ENCODE results near the gene ZBED1. TPM values are rescaled to one million over a fixed set of nuclear protein-coding genes. Genes with fewer than 3 reads are reported as not detected.
"Not testable (repeated sequence)": the region's sequence is repeated elsewhere in the genome, so short reads cannot be mapped to it uniquely, and the experiment has no call there.

The ZBED1 gene
- polyA plus RNA-seq, 1 donor: 35.9 TPM

DNA sequence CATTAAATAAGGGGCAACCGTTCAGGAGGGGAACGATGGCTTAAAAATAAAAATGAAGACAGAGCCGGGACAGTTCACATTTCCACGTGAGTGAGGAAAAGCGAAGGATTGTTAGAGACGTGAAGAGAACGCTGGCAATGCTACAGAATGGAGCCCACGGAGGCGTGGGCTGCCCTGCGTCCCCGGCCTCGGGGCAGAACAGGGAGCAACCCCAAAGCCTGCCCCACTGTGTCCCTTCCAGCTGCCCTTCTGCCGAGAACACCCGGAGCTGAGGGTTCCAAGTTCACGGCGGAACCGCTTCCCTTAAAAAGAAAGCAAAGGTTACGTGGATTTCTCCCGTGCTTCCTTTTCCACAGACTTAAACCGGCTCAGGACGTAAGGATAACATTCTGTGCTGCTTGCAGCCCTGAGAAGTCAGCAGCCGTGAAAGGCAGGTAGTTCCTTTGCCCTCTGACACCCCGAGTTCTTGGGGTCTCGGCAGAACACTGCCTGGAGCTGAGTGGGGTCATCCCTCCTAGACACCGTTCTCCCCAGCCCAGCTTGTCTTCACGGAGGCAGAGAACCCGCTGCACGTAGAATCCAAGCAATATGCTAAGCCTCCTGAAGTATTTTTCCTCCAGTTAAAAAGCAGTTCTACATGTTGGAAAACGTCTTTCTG is 14.2 kb downstream of the ZBED1 start:
- Histone ChIP-seq H3K27me3 (ENCODE audit: control insufficient read depth, insufficient read depth, low read length) (no peaks in the 10 kb centered on the region), H3K9me3 (ENCODE audit: control insufficient read depth, low read depth, low read length) (peaks cover 20% of the 10 kb centered on the region), H3K4me1 (ENCODE audit: control insufficient read depth, insufficient read depth, low read length) (no peaks in the 10 kb centered on the region), H3K27ac (ENCODE audit: low read length) (no peak overlapping the region), H3K4me3 (ENCODE audit: low read length) (no peak overlapping the region), H3K36me3 (ENCODE audit: control insufficient read depth, insufficient read depth, low read length) (peaks cover 68% of the 10 kb centered on the region)
- WGBS (ENCODE audit: insufficient coverage, low lambda C conversion rate): 100% methylated on average over 1 of the region's 29 CpGs
- no peak for DNase-seq

DNA sequence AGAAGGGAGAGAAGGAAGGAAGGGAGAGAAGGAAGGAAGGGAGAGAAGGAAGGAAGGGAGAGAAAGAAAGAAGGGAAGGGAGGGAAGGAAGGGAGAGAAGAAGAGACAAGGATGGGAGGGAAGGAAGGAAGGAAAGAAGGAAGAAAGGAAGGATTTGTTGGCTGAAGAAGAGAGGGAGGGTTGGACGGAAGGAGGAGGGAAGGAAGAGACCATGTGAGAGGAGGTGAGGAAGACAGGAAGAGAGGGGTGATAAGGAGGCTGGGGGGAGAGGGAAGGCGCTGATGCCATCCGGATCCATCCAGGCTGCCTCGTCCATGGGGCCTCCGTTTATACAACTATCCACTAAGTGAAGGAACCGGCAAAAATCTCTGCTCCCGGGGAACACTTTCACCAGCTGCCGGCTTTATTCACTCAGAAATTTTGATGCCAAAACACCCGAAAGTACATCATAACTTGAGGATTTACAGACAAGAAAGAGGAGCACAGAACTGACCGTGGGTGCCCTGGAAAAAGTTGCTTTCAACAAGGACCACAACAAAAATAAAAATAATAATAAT is 14.9 kb downstream of the ZBED1 start:
- Histone ChIP-seq H3K27me3 (ENCODE audit: control insufficient read depth, insufficient read depth, low read length) (no peaks in the 10 kb centered on the region), H3K4me3 (ENCODE audit: low read length) (no peak overlapping the region), H3K27ac (ENCODE audit: low read length) (no peak overlapping the region), H3K9me3 (ENCODE audit: control insufficient read depth, low read depth, low read length) (peaks cover 20% of the 10 kb centered on the region), H3K4me1 (ENCODE audit: control insufficient read depth, insufficient read depth, low read length) (no peaks in the 10 kb centered on the region), H3K36me3 (ENCODE audit: control insufficient read depth, insufficient read depth, low read length) (peaks cover 63% of the 10 kb centered on the region)
- no peak for DNase-seq
- 64% methylated on average over 4 of the region's 10 CpGs for WGBS (ENCODE audit: insufficient coverage, low lambda C conversion rate)

DNA sequence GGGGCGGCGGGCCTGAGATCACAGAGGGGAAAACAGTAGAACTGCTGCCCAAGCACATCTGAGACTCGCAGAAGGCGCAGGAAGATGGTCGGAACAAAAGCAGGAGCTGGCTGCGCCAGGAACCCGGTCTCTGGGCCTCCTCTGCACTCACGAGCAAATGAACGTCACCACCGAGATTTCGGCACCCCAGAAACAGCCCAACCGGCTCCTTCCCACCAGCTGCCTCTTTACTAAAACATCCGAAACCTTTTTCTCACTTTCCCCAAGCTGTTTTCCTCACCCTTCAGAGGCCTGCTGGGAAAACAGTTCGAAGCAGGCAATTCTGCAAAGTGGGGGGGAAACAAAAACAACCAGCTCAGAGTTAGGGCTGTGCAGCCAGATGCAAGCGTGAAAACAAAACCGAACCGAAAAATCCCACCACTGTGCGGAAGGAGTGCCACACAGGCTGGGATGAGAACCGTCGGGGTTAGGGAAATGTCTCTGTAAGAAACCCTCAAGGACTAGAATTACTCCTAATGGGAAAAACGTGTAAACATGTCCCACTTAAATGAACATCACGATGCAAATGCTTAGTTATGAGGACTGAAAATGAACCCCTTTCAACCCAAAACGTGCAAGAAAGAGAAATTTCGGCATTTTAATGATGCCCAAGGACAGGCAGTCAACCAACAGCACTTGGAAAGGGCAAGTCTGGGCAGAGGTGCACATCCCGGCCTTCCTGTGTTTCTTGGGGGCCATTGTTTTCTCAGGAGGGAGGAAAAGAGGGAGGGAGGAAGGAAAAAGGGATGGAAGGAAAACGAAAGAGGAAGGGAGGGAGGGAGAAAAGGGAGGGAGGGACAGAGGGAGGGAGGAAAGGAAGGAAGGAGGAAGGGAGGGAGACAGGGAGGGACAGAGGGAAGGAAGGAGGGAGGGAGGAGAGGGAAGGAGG is 15.8 kb downstream of the ZBED1 start:
- Histone ChIP-seq H3K27me3 (ENCODE audit: control insufficient read depth, insufficient read depth, low read length) (no peaks in the 10 kb centered on the region), H3K27ac (ENCODE audit: low read length) (no peak overlapping the region), H3K4me3 (ENCODE audit: low read length) (no peak overlapping the region), H3K4me1 (ENCODE audit: control insufficient read depth, insufficient read depth, low read length) (no peaks in the 10 kb centered on the region), H3K9me3 (ENCODE audit: control insufficient read depth, low read depth, low read length) (peaks cover 14% of the 10 kb centered on the region), H3K36me3 (ENCODE audit: control insufficient read depth, insufficient read depth, low read length) (peaks cover 54% of the 10 kb centered on the region)
- 50% methylated on average over 4 of the region's 26 CpGs for WGBS (ENCODE audit: insufficient coverage, low lambda C conversion rate)
- DNase-seq: no peak

DNA sequence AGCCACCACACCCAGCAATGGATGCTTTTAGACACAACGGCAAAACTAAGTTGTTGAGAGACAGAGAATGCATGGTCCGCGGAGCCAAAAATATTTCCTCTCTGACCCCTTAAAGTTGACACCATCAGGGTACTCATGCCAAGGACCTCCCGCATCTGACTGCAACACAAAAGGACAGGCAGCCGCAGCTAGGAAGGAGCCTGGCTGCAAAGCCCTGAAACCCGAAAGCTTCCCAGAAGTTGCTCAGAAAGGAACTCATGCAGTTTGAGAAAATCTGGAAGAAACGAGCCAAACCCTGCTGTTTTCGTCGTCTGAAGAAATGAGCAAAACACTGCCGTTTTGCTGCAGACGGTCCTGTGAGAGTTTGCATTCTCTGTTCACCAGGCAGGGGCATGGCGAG is 16.5 kb downstream of the ZBED1 start:
- Histone ChIP-seq H3K4me1 (ENCODE audit: control insufficient read depth, insufficient read depth, low read length) (no peaks in the 10 kb centered on the region), H3K4me3 (ENCODE audit: low read length) (no peak overlapping the region), H3K9me3 (ENCODE audit: control insufficient read depth, low read depth, low read length) (peaks cover 7% of the 10 kb centered on the region), H3K27ac (ENCODE audit: low read length) (no peak overlapping the region), H3K36me3 (ENCODE audit: control insufficient read depth, insufficient read depth, low read length) (peaks cover 50% of the 10 kb centered on the region), H3K27me3 (ENCODE audit: control insufficient read depth, insufficient read depth, low read length) (no peaks in the 10 kb centered on the region)
- no peak for DNase-seq
- no CpG with 5 or more reads among the region's 12 CpGs for WGBS (ENCODE audit: insufficient coverage, low lambda C conversion rate)

DNA sequence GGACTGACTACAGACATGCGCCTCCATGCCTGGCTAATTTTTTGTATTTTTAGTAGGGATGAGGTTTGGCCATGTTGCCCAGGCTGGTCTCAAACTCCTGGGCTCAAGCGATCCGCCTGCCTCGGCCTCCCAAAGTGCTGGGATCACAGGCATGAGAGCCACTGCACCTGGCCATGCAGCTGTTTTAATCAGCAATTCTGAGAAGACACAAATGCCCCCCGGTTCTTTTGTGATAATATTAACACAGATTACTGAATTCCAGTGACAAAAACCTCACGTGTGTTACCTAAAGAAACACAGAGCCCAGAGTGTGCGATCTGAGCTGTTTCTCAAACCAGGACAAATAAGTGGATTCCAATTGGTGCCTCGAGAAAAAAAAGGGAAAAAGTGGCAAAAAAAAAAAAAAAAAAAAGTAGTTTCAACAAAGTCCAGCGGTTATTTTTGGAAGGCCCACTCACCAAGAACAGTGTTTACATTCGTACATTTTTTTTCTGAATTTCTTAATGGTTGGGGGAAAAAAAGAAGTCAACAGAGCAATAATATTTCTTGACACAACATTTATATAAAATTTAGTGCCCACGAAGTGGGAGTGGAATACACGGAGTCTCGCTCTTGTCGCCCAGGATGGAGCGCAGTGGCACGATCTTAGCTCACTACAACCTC is 17.2 kb downstream of the ZBED1 start:
- Histone ChIP-seq H3K4me3 (ENCODE audit: low read length) (no peak overlapping the region), H3K27me3 (ENCODE audit: control insufficient read depth, insufficient read depth, low read length) (no peaks in the 10 kb centered on the region), H3K36me3 (ENCODE audit: control insufficient read depth, insufficient read depth, low read length) (peaks cover 47% of the 10 kb centered on the region), H3K9me3 (ENCODE audit: control insufficient read depth, low read depth, low read length) (peaks cover under 1% of the 10 kb centered on the region), H3K4me1 (ENCODE audit: control insufficient read depth, insufficient read depth, low read length) (no peaks in the 10 kb centered on the region), H3K27ac (ENCODE audit: low read length) (no peak overlapping the region)
- WGBS (ENCODE audit: insufficient coverage, low lambda C conversion rate): 77% methylated on average over 4 of the region's 16 CpGs
- DNase-seq: no peak

DNA sequence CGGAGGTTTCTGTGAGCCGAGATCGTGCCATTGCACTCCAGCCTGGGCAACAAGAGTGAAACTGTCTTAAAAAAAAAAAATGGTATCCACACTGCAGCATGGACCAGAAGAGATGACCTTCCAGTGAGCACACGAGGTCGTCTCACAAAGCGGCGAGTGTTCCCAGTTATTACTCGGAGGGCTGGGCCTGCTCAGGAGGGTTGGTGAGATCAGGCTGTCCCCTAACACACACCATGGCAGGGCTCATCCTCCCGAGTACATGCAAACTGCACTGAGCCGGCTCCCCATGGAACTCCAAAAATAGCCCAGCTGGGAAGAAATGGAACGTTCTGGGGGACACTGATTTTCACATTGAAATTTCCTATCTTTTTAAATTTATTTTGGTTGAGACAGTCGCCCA is 19.2 kb downstream of the ZBED1 start:
- WGBS (ENCODE audit: insufficient coverage, low lambda C conversion rate): no CpG with 5 or more reads among the region's 12 CpGs

DNA sequence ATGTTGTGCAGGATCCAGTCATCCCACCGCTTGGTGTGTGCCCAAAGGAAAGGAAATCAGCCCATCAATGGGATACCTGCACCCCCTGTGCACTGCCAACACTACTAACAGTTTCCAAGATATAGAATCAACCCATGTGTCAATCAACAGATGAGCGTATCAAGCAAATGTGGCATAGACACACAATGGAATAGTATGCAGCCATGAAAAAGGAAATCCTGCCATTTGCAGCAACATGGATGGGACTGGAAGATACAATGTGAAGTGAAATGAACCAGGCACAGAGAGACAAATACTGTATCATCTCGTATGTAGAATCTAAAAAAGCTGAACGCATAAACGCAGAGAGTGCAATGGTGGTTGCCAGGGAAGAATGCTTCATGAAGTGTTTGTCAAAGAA is 20.8 kb downstream of the ZBED1 start:
- no CpG with 5 or more reads among the region's 5 CpGs for WGBS (ENCODE audit: insufficient coverage, low lambda C conversion rate)
- not testable (repeated sequence) for H3K4me1 ChIP-seq (ENCODE audit: control insufficient read depth, insufficient read depth, low read length); H3K27me3 ChIP-seq (ENCODE audit: control insufficient read depth, insufficient read depth, low read length)

More for the DNA sequence above, 19.2 kb downstream of the ZBED1 start:
- not testable (repeated sequence) for DNase-seq; H3K27ac ChIP-seq (ENCODE audit: low read length); H3K4me1 ChIP-seq (ENCODE audit: control insufficient read depth, insufficient read depth, low read length); H3K9me3 ChIP-seq (ENCODE audit: control insufficient read depth, low read depth, low read length); H3K4me3 ChIP-seq (ENCODE audit: low read length); H3K27me3 ChIP-seq (ENCODE audit: control insufficient read depth, insufficient read depth, low read length)
- H3K36me3 ChIP-seq (ENCODE audit: control insufficient read depth, insufficient read depth, low read length): peaks cover 28% of the 10 kb centered on the region

DNA sequence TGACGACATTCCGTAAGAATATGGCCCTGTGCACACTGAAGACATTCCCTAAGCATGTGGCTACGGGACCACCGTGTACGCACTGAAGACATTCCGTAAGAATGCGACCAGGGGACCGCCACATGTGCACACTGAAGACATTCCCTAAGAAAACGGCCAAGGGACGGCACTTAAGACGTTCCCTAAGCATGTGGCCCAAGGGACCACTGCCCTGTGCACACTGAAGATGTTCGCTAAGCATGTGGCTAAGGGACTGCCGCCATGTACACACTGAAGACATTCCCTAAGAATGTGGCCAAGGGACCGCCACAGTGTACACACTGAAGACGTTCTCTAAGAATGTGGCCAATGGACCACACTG is 21.4 kb downstream of the ZBED1 start:
- Histone ChIP-seq H3K4me1 (ENCODE audit: control insufficient read depth, insufficient read depth, low read length) (peaks cover 4% of the 10 kb centered on the region), H3K36me3 (ENCODE audit: control insufficient read depth, insufficient read depth, low read length) (peaks cover 14% of the 10 kb centered on the region), H3K27ac (ENCODE audit: low read length) (no peak overlapping the region), H3K4me3 (ENCODE audit: low read length) (no peak overlapping the region), H3K27me3 (ENCODE audit: control insufficient read depth, insufficient read depth, low read length) (no peaks in the 10 kb centered on the region), H3K9me3 (ENCODE audit: control insufficient read depth, low read depth, low read length) (no peaks in the 10 kb centered on the region)
- WGBS (ENCODE audit: insufficient coverage, low lambda C conversion rate): no CpG with 5 or more reads among the region's 15 CpGs
- DNase-seq: no peak

More for the DNA sequence above, 20.8 kb downstream of the ZBED1 start:
- peaks cover 18% of the 10 kb centered on the region for H3K36me3 ChIP-seq (ENCODE audit: control insufficient read depth, insufficient read depth, low read length)
- not testable (repeated sequence) for H3K4me3 ChIP-seq (ENCODE audit: low read length); H3K9me3 ChIP-seq (ENCODE audit: control insufficient read depth, low read depth, low read length); H3K27ac ChIP-seq (ENCODE audit: low read length); DNase-seq

DNA sequence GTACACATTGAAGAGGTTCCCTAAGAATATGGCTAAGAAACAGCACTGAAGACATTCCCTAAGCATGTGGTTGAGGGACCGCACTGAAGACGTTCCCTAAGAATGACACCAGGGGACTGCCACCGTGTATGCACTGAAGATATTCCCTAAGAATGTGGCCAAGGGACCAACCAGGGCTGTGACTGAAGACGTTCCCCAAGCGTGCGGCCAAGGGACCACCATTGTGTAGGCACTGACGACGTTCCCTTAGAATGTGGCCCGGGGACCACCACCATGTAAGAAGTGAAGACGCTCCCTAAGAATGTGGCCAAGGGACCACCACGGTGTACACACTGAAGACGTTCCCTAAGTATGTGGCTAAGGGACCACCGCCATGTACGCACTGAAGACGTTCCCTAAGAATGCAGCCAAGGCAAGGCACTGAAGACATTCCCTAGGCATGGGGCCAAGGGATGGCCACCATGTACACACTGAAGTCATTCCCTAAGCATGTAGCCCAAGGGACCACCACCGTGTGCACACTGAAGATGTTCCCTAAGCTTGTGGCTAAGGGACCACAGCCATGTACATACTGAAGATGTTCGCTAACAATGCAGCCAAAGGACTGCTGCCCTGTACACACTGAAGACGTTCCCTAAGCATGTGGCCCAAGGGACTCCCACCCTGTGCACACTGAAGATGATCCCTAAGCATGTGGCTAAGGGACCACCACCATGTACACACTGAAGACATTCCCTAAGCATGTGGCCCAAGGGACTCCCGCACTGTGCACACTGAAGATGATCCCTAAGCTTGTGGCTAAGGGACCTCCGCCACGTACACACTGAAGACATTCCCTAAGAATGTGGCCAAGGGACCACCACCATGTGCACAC is 22.0 kb downstream of the ZBED1 start:
- WGBS (ENCODE audit: insufficient coverage, low lambda C conversion rate): no CpG with 5 or more reads among the region's 21 CpGs
- Histone ChIP-seq H3K4me3 (ENCODE audit: low read length) (no peak overlapping the region), H3K9me3 (ENCODE audit: control insufficient read depth, low read depth, low read length) (no peaks in the 10 kb centered on the region), H3K4me1 (ENCODE audit: control insufficient read depth, insufficient read depth, low read length) (peaks cover 4% of the 10 kb centered on the region), H3K36me3 (ENCODE audit: control insufficient read depth, insufficient read depth, low read length) (peaks cover 10% of the 10 kb centered on the region), H3K27me3 (ENCODE audit: control insufficient read depth, insufficient read depth, low read length) (no peaks in the 10 kb centered on the region), H3K27ac (ENCODE audit: low read length) (no peak overlapping the region)
- no peak for DNase-seq
